Measurements from ENCODE around the gene TIGD1.
"Not testable (repeated sequence)": the region's sequence is repeated elsewhere in the genome, so short reads cannot be mapped to it uniquely, and the experiment has no call there.

Gene TIGD1

GRCh38 chr2:232534940-232535651, 15.3 kb downstream of the TIGD1 start:
- Histone ChIP-seq H3K9ac (ENCODE audit: low read depth, low read length) (no peak overlapping the region), H3K4me3 (ENCODE audit: low read depth, low read length) (no peak overlapping the region), H3K9me3 (ENCODE audit: control insufficient read depth, insufficient read depth, low read length) (no peaks in the 10 kb centered on the region), H3K27me3 (ENCODE audit: control insufficient read depth, insufficient read depth, low read length) (no peaks in the 10 kb centered on the region), H3K36me3 (ENCODE audit: control insufficient read depth, insufficient read depth, low read length) (no peaks in the 10 kb centered on the region), H3K4me1 (ENCODE audit: control insufficient read depth, insufficient read depth, low read length) (peaks cover 7% of the 10 kb centered on the region)

- H3K4me3 ChIP-seq (ENCODE audit: low read depth, low read length) = no peak overlapping the region
- H3K4me1 ChIP-seq (ENCODE audit: control insufficient read depth, insufficient read depth, low read length) = peaks cover 5% of the 10 kb centered on the region
Measured at GRCh38 chr2:232533944-232534710, 16.2 kb downstream of the TIGD1 start.

DNA sequence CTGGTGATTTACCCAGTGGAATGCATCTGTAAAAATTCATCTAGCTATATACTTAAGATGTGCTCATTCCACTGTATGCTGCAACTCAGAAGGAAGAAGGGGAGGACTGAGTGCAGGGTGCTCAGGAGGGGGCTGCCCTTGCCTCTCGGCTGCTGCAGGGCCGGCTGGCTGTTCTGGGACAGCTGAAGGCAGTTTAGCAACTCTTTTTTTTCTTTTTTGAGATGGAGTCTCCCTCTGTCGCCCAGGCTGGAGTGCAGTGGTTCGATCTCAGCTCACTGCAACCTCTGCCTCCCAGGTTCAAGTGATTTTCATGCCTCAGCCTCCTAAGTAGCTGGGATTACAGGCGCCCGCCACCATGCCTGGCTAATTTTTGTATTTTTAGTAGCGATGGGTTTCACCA, 17.5 kb downstream of the TIGD1 start:
- H3K4me1 ChIP-seq (ENCODE audit: control insufficient read depth, insufficient read depth, low read length); H3K9me3 ChIP-seq (ENCODE audit: control insufficient read depth, insufficient read depth, low read length); H3K9ac ChIP-seq (ENCODE audit: low read depth, low read length); H3K4me3 ChIP-seq (ENCODE audit: low read depth, low read length); H3K27me3 ChIP-seq (ENCODE audit: control insufficient read depth, insufficient read depth, low read length); H3K36me3 ChIP-seq (ENCODE audit: control insufficient read depth, insufficient read depth, low read length): not testable (repeated sequence)

More at GRCh38 chr2:232533944-232534710, 16.2 kb downstream of the TIGD1 start:
- H3K9me3 ChIP-seq (ENCODE audit: control insufficient read depth, insufficient read depth, low read length) = no peaks in the 10 kb centered on the region
- no peak overlapping the region for H3K9ac ChIP-seq (ENCODE audit: low read depth, low read length)
- no peaks in the 10 kb centered on the region for H3K36me3 ChIP-seq (ENCODE audit: control insufficient read depth, insufficient read depth, low read length)
- no peaks in the 10 kb centered on the region for H3K27me3 ChIP-seq (ENCODE audit: control insufficient read depth, insufficient read depth, low read length)

GRCh38 chr2:232532419-232532818, 17.9 kb downstream of the TIGD1 start:
- H3K36me3 ChIP-seq (ENCODE audit: control insufficient read depth, insufficient read depth, low read length) = no peaks in the 10 kb centered on the region
- H3K4me3 ChIP-seq (ENCODE audit: low read depth, low read length) = no peak overlapping the region
- H3K9me3 ChIP-seq (ENCODE audit: control insufficient read depth, insufficient read depth, low read length) = no peaks in the 10 kb centered on the region
- no peaks in the 10 kb centered on the region for H3K27me3 ChIP-seq (ENCODE audit: control insufficient read depth, insufficient read depth, low read length)
- no peak overlapping the region for H3K9ac ChIP-seq (ENCODE audit: low read depth, low read length)
- no peaks in the 10 kb centered on the region for H3K4me1 ChIP-seq (ENCODE audit: control insufficient read depth, insufficient read depth, low read length)

DNA sequence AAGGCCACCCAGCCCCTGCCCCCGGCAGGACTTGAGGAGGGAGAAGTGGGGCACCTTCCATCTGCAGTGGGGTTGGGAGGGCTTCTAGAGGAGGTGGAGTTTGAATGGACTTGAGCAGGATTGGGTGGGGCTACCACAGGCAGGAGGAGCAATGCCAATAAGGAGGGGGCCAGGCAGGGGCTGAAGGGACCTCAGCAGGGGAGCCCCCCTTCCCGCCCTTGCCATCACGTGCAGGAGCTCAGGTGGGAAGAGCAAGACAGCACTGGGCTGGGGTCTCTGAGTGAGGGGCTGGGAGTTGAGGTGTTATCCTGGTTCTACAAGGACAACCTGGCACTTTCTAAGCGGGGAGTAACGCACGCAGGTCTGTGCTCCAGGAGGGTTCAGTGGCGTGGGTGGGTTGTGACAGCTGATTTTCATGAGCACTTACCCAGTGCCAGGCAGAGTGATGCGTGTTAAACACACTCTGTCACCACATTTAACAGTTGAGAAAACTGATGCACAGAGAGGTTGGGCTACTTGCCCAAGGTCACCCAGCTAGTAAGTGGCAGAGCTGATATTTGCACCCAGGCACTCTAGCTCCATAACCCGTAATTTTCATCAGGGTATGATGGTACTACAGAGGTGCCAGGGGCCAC, 19.6 kb downstream of the TIGD1 start:
- Histone ChIP-seq H3K36me3 (ENCODE audit: control insufficient read depth, insufficient read depth, low read length) (no peaks in the 10 kb centered on the region), H3K9me3 (ENCODE audit: control insufficient read depth, insufficient read depth, low read length) (no peaks in the 10 kb centered on the region), H3K4me3 (ENCODE audit: low read depth, low read length) (no peak overlapping the region), H3K9ac (ENCODE audit: low read depth, low read length) (no peak overlapping the region), H3K27me3 (ENCODE audit: control insufficient read depth, insufficient read depth, low read length) (no peaks in the 10 kb centered on the region), H3K4me1 (ENCODE audit: control insufficient read depth, insufficient read depth, low read length) (no peaks in the 10 kb centered on the region)

- Histone ChIP-seq H3K9me3 (ENCODE audit: control insufficient read depth, insufficient read depth, low read length) (no peaks in the 10 kb centered on the region), H3K4me3 (ENCODE audit: low read depth, low read length) (no peak overlapping the region), H3K9ac (ENCODE audit: low read depth, low read length) (no peak overlapping the region), H3K4me1 (ENCODE audit: control insufficient read depth, insufficient read depth, low read length) (no peaks in the 10 kb centered on the region), H3K36me3 (ENCODE audit: control insufficient read depth, insufficient read depth, low read length) (no peaks in the 10 kb centered on the region), H3K27me3 (ENCODE audit: control insufficient read depth, insufficient read depth, low read length) (no peaks in the 10 kb centered on the region)
Measured at GRCh38 chr2:232529806-232530547, 20.4 kb downstream of the TIGD1 start.

GRCh38 chr2:232528746-232529460, 21.5 kb downstream of the TIGD1 start:
- no peak overlapping the region for H3K4me3 ChIP-seq (ENCODE audit: low read depth, low read length)
- no peaks in the 10 kb centered on the region for H3K36me3 ChIP-seq (ENCODE audit: control insufficient read depth, insufficient read depth, low read length)
- H3K4me1 ChIP-seq (ENCODE audit: control insufficient read depth, insufficient read depth, low read length) = no peaks in the 10 kb centered on the region
- H3K9me3 ChIP-seq (ENCODE audit: control insufficient read depth, insufficient read depth, low read length) = no peaks in the 10 kb centered on the region
- peaks cover 5% of the 10 kb centered on the region for H3K27me3 ChIP-seq (ENCODE audit: control insufficient read depth, insufficient read depth, low read length)
- no peak overlapping the region for H3K9ac ChIP-seq (ENCODE audit: low read depth, low read length)

- Histone ChIP-seq H3K4me1 (ENCODE audit: control insufficient read depth, insufficient read depth, low read length) (no peaks in the 10 kb centered on the region), H3K36me3 (ENCODE audit: control insufficient read depth, insufficient read depth, low read length) (no peaks in the 10 kb centered on the region), H3K9me3 (ENCODE audit: control insufficient read depth, insufficient read depth, low read length) (no peaks in the 10 kb centered on the region), H3K27me3 (ENCODE audit: control insufficient read depth, insufficient read depth, low read length) (peaks cover 15% of the 10 kb centered on the region), H3K4me3 (ENCODE audit: low read depth, low read length) (no peak overlapping the region), H3K9ac (ENCODE audit: low read depth, low read length) (no peak overlapping the region)
Measured at GRCh38 chr2:232527905-232528470, 22.4 kb downstream of the TIGD1 start.

GRCh38 chr2:232526372-232526941, 23.9 kb downstream of the TIGD1 start:
- no peak overlapping the region for H3K9ac ChIP-seq (ENCODE audit: low read depth, low read length)
- no peaks in the 10 kb centered on the region for H3K9me3 ChIP-seq (ENCODE audit: control insufficient read depth, insufficient read depth, low read length)
- peaks cover 22% of the 10 kb centered on the region for H3K27me3 ChIP-seq (ENCODE audit: control insufficient read depth, insufficient read depth, low read length)
- no peaks in the 10 kb centered on the region for H3K36me3 ChIP-seq (ENCODE audit: control insufficient read depth, insufficient read depth, low read length)
- H3K4me1 ChIP-seq (ENCODE audit: control insufficient read depth, insufficient read depth, low read length) = no peaks in the 10 kb centered on the region
- no peak overlapping the region for H3K4me3 ChIP-seq (ENCODE audit: low read depth, low read length)

GRCh38 chr2:232525791-232526371, 24.5 kb downstream of the TIGD1 start, which contains the start of gene CHRND:
CHRND (plus strand) TSS chr2:232526160; CDS start chr2:232526216, 56 bp downstream.
- H3K4me1 ChIP-seq (ENCODE audit: control insufficient read depth, insufficient read depth, low read length) = no peaks in the 10 kb centered on the region

More at GRCh38 chr2:232525791-232526371, 24.5 kb downstream of the TIGD1 start, which contains the start of gene CHRND:
- Histone ChIP-seq H3K27me3 (ENCODE audit: control insufficient read depth, insufficient read depth, low read length) (peaks cover 26% of the 10 kb centered on the region), H3K4me3 (ENCODE audit: low read depth, low read length) (no peak within 1 kb of the TSS), H3K9me3 (ENCODE audit: control insufficient read depth, insufficient read depth, low read length) (no peaks in the 10 kb centered on the region), H3K9ac (ENCODE audit: low read depth, low read length) (no peak within 1 kb of the TSS), H3K36me3 (ENCODE audit: control insufficient read depth, insufficient read depth, low read length) (no peaks in the 10 kb centered on the region)
